ENCODE data around the gene MFNG.

Gene MFNG

DNA sequence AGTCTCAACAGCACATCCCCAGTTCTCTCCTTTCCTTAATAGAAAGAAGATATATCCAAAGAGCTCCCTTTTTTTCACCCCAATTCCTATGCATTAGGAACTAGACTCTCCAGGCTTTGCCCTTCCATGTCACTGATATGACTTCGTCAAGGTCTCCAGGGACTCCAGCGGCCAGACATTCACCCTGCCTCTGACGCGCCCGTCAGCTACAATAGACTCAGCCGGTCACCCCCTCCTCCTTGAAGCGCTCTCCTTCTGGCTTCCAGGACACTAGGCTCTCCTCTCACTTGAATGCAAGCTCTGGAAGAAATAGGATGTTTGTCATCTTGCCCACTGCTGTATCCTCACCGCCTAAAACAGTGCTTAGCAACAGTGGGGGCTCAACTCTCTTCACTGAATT lies 44.0 kb downstream of the MFNG start:
- H4K20me1 ChIP-seq (ENCODE audit: insufficient read depth), result no peaks in the 10 kb centered on the region
- no peak overlapping the region for H3K27ac ChIP-seq
- no peaks in the 10 kb centered on the region for H3K36me3 ChIP-seq (ENCODE audit: insufficient read depth)
- H3K4me2 ChIP-seq, result no peak overlapping the region
- H2AFZ ChIP-seq (ENCODE audit: low read depth), result no peak overlapping the region
- H3K9ac ChIP-seq, result no peak overlapping the region
- no peaks in the 10 kb centered on the region for H3K4me1 ChIP-seq (ENCODE audit: low read depth, poor library complexity, severe bottlenecking)
- H3K79me2 ChIP-seq (ENCODE audit: insufficient read depth, low read depth), result no peaks in the 10 kb centered on the region
- H3K4me3 ChIP-seq (IDR thresholded peaks at IDR 0.05; ENCODE audit: insufficient read depth, low read depth, low read length), result no peak overlapping the region
- peaks cover 6% of the 10 kb centered on the region; the same call in 1 of the 2 replicates for H3K27me3 ChIP-seq (ENCODE audit: insufficient read depth, low read depth)
- TF ChIP-seq CTCF (conservative IDR thresholded peaks at IDR 0.05; ENCODE audit: low read depth, low read length), result no peak

GRCh38 chr22:37440875-37441274 lies 45.3 kb downstream of the MFNG start:
- Histone ChIP-seq H3K27ac (no peak overlapping the region), H2AFZ (ENCODE audit: low read depth) (no peak overlapping the region), H3K4me1 (ENCODE audit: low read depth, poor library complexity, severe bottlenecking) (no peaks in the 10 kb centered on the region), H4K20me1 (ENCODE audit: insufficient read depth) (no peaks in the 10 kb centered on the region), H3K9ac (no peak overlapping the region), H3K27me3 (ENCODE audit: insufficient read depth, low read depth) (peaks cover 10% of the 10 kb centered on the region; the same call in 1 of the 2 replicates), H3K36me3 (ENCODE audit: insufficient read depth) (no peaks in the 10 kb centered on the region), H3K4me2 (no peak overlapping the region), H3K4me3 (IDR thresholded peaks at IDR 0.05; ENCODE audit: insufficient read depth, low read depth, low read length) (no peak overlapping the region), H3K79me2 (ENCODE audit: insufficient read depth, low read depth) (no peaks in the 10 kb centered on the region)
- TF ChIP-seq CTCF (conservative IDR thresholded peaks at IDR 0.05; ENCODE audit: low read depth, low read length), result no peak

DNA sequence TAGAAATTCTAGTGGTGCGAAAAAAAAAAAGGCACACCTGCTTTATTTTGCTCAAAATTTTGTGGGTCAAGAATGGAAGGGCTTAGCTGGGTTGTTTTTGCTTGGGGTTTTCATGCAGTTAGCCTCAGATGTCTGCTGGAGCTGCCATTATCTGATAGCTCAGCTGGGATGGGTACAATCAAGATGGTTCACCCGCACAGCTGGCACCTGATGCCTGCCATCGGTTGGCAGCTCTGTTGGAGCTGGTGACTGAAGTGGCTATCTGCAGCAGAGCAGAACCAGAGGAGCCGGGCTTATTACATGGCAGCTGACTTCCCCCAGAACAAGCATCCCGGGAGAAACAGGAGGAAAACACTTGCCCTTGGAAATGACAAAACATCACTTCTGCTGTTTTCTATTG lies 46.8 kb downstream of the MFNG start:
- no peak overlapping the region for H3K9ac ChIP-seq
- H3K4me3 ChIP-seq (IDR thresholded peaks at IDR 0.05; ENCODE audit: insufficient read depth, low read depth, low read length), result no peak overlapping the region
- no peaks in the 10 kb centered on the region for H3K4me1 ChIP-seq (ENCODE audit: low read depth, poor library complexity, severe bottlenecking)
- no peaks in the 10 kb centered on the region for H3K79me2 ChIP-seq (ENCODE audit: insufficient read depth, low read depth)
- no peaks in the 10 kb centered on the region for H4K20me1 ChIP-seq (ENCODE audit: insufficient read depth)
- TF ChIP-seq CTCF (conservative IDR thresholded peaks at IDR 0.05; ENCODE audit: low read depth, low read length), result no peak
- no peaks in the 10 kb centered on the region for H3K36me3 ChIP-seq (ENCODE audit: insufficient read depth)
- H3K27me3 ChIP-seq (ENCODE audit: insufficient read depth, low read depth), result peaks cover 6% of the 10 kb centered on the region; the same call in 1 of the 2 replicates
- no peak overlapping the region for H2AFZ ChIP-seq (ENCODE audit: low read depth)
- H3K4me2 ChIP-seq, result no peak overlapping the region
- H3K27ac ChIP-seq, result no peak overlapping the region

DNA sequence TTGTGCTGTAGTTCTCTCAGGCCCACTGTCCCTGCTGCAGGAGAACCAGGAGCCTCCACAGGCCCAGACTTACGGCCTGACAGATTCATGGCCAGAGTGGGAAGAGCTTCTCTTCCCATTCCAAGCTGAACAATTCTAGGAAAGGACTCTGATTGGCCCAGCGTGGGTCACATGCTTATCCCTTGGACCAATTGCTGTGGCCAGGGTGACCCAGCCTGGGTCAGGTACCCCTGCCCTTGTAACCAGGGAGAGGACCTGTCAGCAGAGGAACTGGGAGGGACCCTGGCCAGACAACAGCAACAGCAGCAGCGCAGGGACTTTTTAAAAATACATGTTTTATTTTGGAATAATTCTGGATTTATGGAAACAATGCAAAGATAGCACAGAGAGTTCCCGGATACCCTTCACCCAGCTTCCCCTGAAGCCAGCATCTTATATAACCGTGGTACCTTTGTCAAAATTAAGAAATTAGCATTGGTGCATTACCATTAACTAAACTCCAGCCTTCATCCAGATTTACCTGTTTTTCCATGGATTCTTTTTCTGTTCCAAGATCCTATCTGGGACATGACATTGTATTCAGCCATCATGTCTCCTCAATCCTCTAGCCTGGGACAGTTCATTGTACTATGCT lies 50.1 kb downstream of the MFNG start:
- no peaks in the 10 kb centered on the region for H3K79me2 ChIP-seq (ENCODE audit: insufficient read depth, low read depth)
- no peak for TF ChIP-seq CTCF (conservative IDR thresholded peaks at IDR 0.05; ENCODE audit: low read depth, low read length)
- H3K36me3 ChIP-seq (ENCODE audit: insufficient read depth), result no peaks in the 10 kb centered on the region
- no peaks in the 10 kb centered on the region for H4K20me1 ChIP-seq (ENCODE audit: insufficient read depth)
- no peak overlapping the region for H3K4me2 ChIP-seq
- peaks cover 6% of the 10 kb centered on the region; the same call in 1 of the 2 replicates for H3K27me3 ChIP-seq (ENCODE audit: insufficient read depth, low read depth)
- H3K4me1 ChIP-seq (ENCODE audit: low read depth, poor library complexity, severe bottlenecking), result peaks cover 15% of the 10 kb centered on the region
- no peak overlapping the region for H3K27ac ChIP-seq
- H3K4me3 ChIP-seq (IDR thresholded peaks at IDR 0.05; ENCODE audit: insufficient read depth, low read depth, low read length), result no peak overlapping the region
- no peak overlapping the region for H2AFZ ChIP-seq (ENCODE audit: low read depth)
- H3K9ac ChIP-seq, result no peak overlapping the region
